H9 (cell line): Measurements from ENCODE around the gene ACAP2. TPM values are rescaled to one million over a fixed set of nuclear protein-coding genes. Genes with fewer than 3 reads are reported as not detected.

ENCODE experiments used
- DNase-seq: peaks from one replicate; pipeline ENCODE4 v3.0.0-alpha.2; 2017
- H2AFZ ChIP-seq: one replicate; pipeline ENCODE4 v1.6.1; 2013; ENCODE audit warnings: mild to moderate bottlenecking, low read length, control low read depth, moderate library complexity
- H2AK5ac ChIP-seq: 2 replicates; pipeline ENCODE4 v1.6.1; 2013; ENCODE audit warnings: low read length, control low read depth, mixed read lengths; ENCODE audit not compliant: insufficient read length
- H2BK120ac ChIP-seq: one replicate; pipeline ENCODE4 v1.6.1; 2013; ENCODE audit warnings: low read depth, mild to moderate bottlenecking, low read length, control low read depth, inconsistent platforms; ENCODE audit not compliant: poor library complexity, severe bottlenecking
- H2BK12ac ChIP-seq: 2 replicates; pipeline ENCODE4 v1.6.1; 2013; ENCODE audit warnings: low read length, control low read depth, mixed read lengths, low read depth; ENCODE audit not compliant: insufficient read length
- H2BK15ac ChIP-seq: 2 replicates; pipeline ENCODE4 v1.6.1; 2013; ENCODE audit warnings: low read depth, low read length, control low read depth
- H2BK20ac ChIP-seq: one replicate; pipeline ENCODE4 v1.6.1; 2013; ENCODE audit warnings: low read depth, mild to moderate bottlenecking, low read length, control low read depth, inconsistent platforms; ENCODE audit not compliant: poor library complexity, severe bottlenecking
- H2BK5ac ChIP-seq: 2 replicates; pipeline ENCODE4 v1.6.1; 2013; ENCODE audit warnings: low read length, control low read depth, mixed read lengths; ENCODE audit not compliant: insufficient read length
- H3K14ac ChIP-seq: 2 replicates; pipeline ENCODE4 v1.6.1; 2013; ENCODE audit warnings: low read length, control low read depth; ENCODE audit not compliant: insufficient read depth
- H3K18ac ChIP-seq: 2 replicates; pipeline ENCODE4 v1.6.1; 2013; ENCODE audit warnings: low read depth, mild to moderate bottlenecking, mixed read lengths, low read length, control low read depth; ENCODE audit not compliant: insufficient read length
- H3K23ac ChIP-seq: 2 replicates; pipeline ENCODE4 v1.6.1; 2013; ENCODE audit warnings: low read length, control low read depth, mixed read lengths, low read depth; ENCODE audit not compliant: insufficient read length
- H3K23me2 ChIP-seq: 2 replicates; pipeline ENCODE4 v1.6.1; 2013; ENCODE audit warnings: low read depth, mild to moderate bottlenecking, mixed read lengths, low read length, control low read depth; ENCODE audit not compliant: insufficient read length, poor library complexity, severe bottlenecking
- H3K27ac ChIP-seq: 2 replicates; pipeline ENCODE4 v1.5.1; 2013; ENCODE audit warnings: low read length, control low read depth, mixed read lengths, low read depth; ENCODE audit not compliant: insufficient read length
- H3K27me3 ChIP-seq: 2 replicates; pipeline ENCODE4 v1.6.1; 2013; ENCODE audit warnings: low read length, control low read depth, inconsistent platforms; ENCODE audit not compliant: insufficient read depth
- H3K4ac ChIP-seq: 2 replicates; pipeline ENCODE4 v1.6.1; 2013; ENCODE audit warnings: low read depth, mild to moderate bottlenecking, control low read depth, inconsistent platforms, low read length, moderate library complexity
- H3K4me1 ChIP-seq: 2 replicates; pipeline ENCODE4 v1.6.1; 2013; ENCODE audit warnings: low read length, control low read depth, inconsistent platforms; ENCODE audit not compliant: insufficient read depth
- H3K4me2 ChIP-seq: 2 replicates; pipeline ENCODE4 v1.6.1; 2013; ENCODE audit warnings: low read length, control low read depth, mixed read lengths; ENCODE audit not compliant: insufficient read length, insufficient read depth
- H3K56ac ChIP-seq: 2 replicates; pipeline ENCODE4 v1.6.1; 2013; ENCODE audit warnings: low read depth, mild to moderate bottlenecking, mixed read lengths, low read length, control low read depth; ENCODE audit not compliant: insufficient read length
- H3K79me1 ChIP-seq: 2 replicates; pipeline ENCODE4 v1.6.1; 2013; ENCODE audit warnings: low read depth, mild to moderate bottlenecking, moderate library complexity, low read length, control low read depth, inconsistent platforms; ENCODE audit not compliant: insufficient read depth, poor library complexity, severe bottlenecking
- H3K79me2 ChIP-seq: 2 replicates; pipeline ENCODE4 v1.6.1; 2013; ENCODE audit warnings: low read length, control low read depth, inconsistent platforms; ENCODE audit not compliant: insufficient read depth
- H3K9ac ChIP-seq: 2 replicates; pipeline ENCODE4 v1.6.1; 2013; ENCODE audit warnings: low read length, control low read depth, mixed read lengths; ENCODE audit not compliant: insufficient read length; ENCODE audit errors: extremely low read depth
- H3K9me3 ChIP-seq: one replicate; pipeline ENCODE4 v1.6.1; 2013; ENCODE audit warnings: low read depth, low read length, inconsistent platforms; ENCODE audit not compliant: control insufficient read depth
- H3T11ph ChIP-seq: one replicate; pipeline ENCODE4 v1.6.1; 2013; ENCODE audit warnings: mild to moderate bottlenecking, low read length, control low read depth, inconsistent platforms
- H4K20me1 ChIP-seq: one replicate; pipeline ENCODE4 v1.6.1; 2013; ENCODE audit not compliant: control insufficient read depth, insufficient read length, insufficient read depth
- H4K5ac ChIP-seq: 2 replicates; pipeline ENCODE4 v1.6.1; 2013; ENCODE audit warnings: low read depth, mild to moderate bottlenecking, mixed read lengths, low read length, control low read depth; ENCODE audit not compliant: insufficient read length
- H4K8ac ChIP-seq: replicated peaks from 2 replicates; pipeline ENCODE4 v1.6.1; 2013; ENCODE audit warnings: low read length, control low read depth, mixed read lengths, low read depth; ENCODE audit not compliant: insufficient read length
- H4K91ac ChIP-seq: 2 replicates; pipeline ENCODE4 v1.6.1; 2013; ENCODE audit warnings: low read depth, mild to moderate bottlenecking, moderate library complexity, mixed read lengths, low read length, control low read depth; ENCODE audit not compliant: insufficient read length
- H3K27ac Mint-ChIP-seq, 3 experiments: 2 replicates in 2 of 3; 3 replicates in 1 of 3; pipeline ENCODE4 v1.8.0; 2020 to 2021; ENCODE audit warnings: mixed read lengths in 3 of 3, mild to moderate bottlenecking in 1 of 3, moderate library complexity in 1 of 3
- H3K27me3 Mint-ChIP-seq: 2 replicates; pipeline ENCODE4 v1.8.0; 2021; ENCODE audit warnings: low read depth, mild to moderate bottlenecking, moderate library complexity, mixed read lengths
- H3K36me3 Mint-ChIP-seq, 3 experiments: 2 replicates in 2 of 3; 3 replicates in 1 of 3; pipeline ENCODE4 v1.8.0; 2020 to 2021; ENCODE audit warnings: low read depth in 3 of 3, mixed read lengths in 3 of 3; ENCODE audit not compliant: insufficient read depth in 1 of 3
- H3K4me1 Mint-ChIP-seq, 2 experiments: 2 replicates each; pipeline ENCODE4 v1.8.0; 2020; ENCODE audit warnings: mixed read lengths in 2 of 2
- H3K4me3 Mint-ChIP-seq, 2 experiments: 2 replicates in 1 of 2; 3 replicates in 1 of 2; pipeline ENCODE4 v1.8.0; 2020 to 2021; ENCODE audit warnings: mild to moderate bottlenecking in 2 of 2, mixed read lengths in 2 of 2, moderate library complexity in 1 of 2
- H3K9me3 Mint-ChIP-seq, 2 experiments: 2 replicates in 1 of 2; 3 replicates in 1 of 2; pipeline ENCODE4 v1.8.0; 2020; ENCODE audit warnings: mild to moderate bottlenecking in 2 of 2, mixed read lengths in 2 of 2, moderate library complexity in 1 of 2
- CTCF ChIP-seq: fragments of 200-600 bp; sonication (generic); conservative IDR thresholded peaks from 3 replicates; pipeline ENCODE4 v1.8.0; 2021; ENCODE audit warnings: antibody characterized with exemption, mild to moderate bottlenecking
- WGBS: extraction: QIAGEN DNeasy Blood & Tissue Kit; methylation state at CpG from one replicate; pipeline ENCODE4 v1.1.7; 2013; ENCODE audit warnings: missing lambda C conversion rate, low lambda C conversion rate, mixed read lengths; ENCODE audit not compliant: insufficient read length; ENCODE audit errors: extremely low coverage; 5-methylcytosine and 5-hydroxymethylcytosine counted together
- long read RNA-seq: library from polyadenylated mRNA; unstranded; transcript quantifications from one replicate; pipeline ENCODE4 v2.0.0, GENCODE V29; 2020
- total RNA-seq: library from RNA; stranded (reverse); gene quantifications from 2 replicates; pipeline ENCODE4 v1.2.1, GENCODE V29; 2021

The ACAP2 gene
- 30.8 and 31.2 TPM in 2 replicates for total RNA-seq
- long read RNA-seq, full-length matches to known transcripts, result 12 of 38 reads
- long read RNA-seq, partial matches to known transcripts, result 11 of 38 reads
- long read RNA-seq, other reads (novel, unspliced or antisense), result 15 of 38 reads

GRCh38 chr3:195442573-195443390, at the start of gene ACAP2:
Gene ACAP2, minus strand, starts transcription at chr3:195443020. Its CDS starts 173 bp downstream, at chr3:195442847.
- Histone ChIP-seq H3K27me3 (no peaks in the 10 kb centered on the region), H2AK5ac (no peak within 1 kb of the TSS), H3K79me2 (peaks cover 11% of the 10 kb centered on the region), H3K9ac (peak within 1 kb of the TSS; percentile 64), H3K4me2 (peak within 1 kb of the TSS; percentile 81), H4K91ac (no peak within 1 kb of the TSS), H2BK12ac (no peak within 1 kb of the TSS), H2BK15ac (no peak within 1 kb of the TSS), H2BK120ac (no peak within 1 kb of the TSS), H2BK5ac (no peak within 1 kb of the TSS), H3K4me1 (peaks cover 4% of the 10 kb centered on the region; the same call in 1 of the 2 replicates), H3K23ac (no peak within 1 kb of the TSS), H3K18ac (no peak within 1 kb of the TSS), H4K5ac (no peak within 1 kb of the TSS), H3K23me2 (peaks cover 8% of the 10 kb centered on the region), H2BK20ac (no peak within 1 kb of the TSS), H3K4ac (no peak within 1 kb of the TSS), H3T11ph (no peak within 1 kb of the TSS), H3K27ac (no peak within 1 kb of the TSS), H3K9me3 (no peaks in the 10 kb centered on the region), H3K56ac (no peak within 1 kb of the TSS), H3K14ac (peak within 1 kb of the TSS; percentile 81; the same call in 1 of the 2 replicates), H4K20me1 (no peaks in the 10 kb centered on the region), H2AFZ (peak within 1 kb of the TSS; percentile 90), H3K79me1 (no peaks in the 10 kb centered on the region), H4K8ac (no peak within 1 kb of the TSS)
- no peak for TF ChIP-seq CTCF
- no peaks in the 10 kb centered on the region; a peak in 1 of 7 replicates for H3K36me3 Mint-ChIP-seq
- peak within 1 kb of the TSS; percentile 87 to 92 for H3K4me3 Mint-ChIP-seq
- no peaks in the 10 kb centered on the region for H3K9me3 Mint-ChIP-seq
- DNase-seq, result peak; percentile 100
- H3K27ac Mint-ChIP-seq, result peak within 1 kb of the TSS; percentile 6 to 72 (median 69); a peak in 5 of 7 replicates
- peaks cover 28 to 45% of the 10 kb centered on the region in 2 experiments for H3K4me1 Mint-ChIP-seq
- no CpG with 5 or more reads among the region's 106 CpGs for WGBS
- H3K27me3 Mint-ChIP-seq, result no peaks in the 10 kb centered on the region
